Aorta (tissue), 5 donors: ENCODE results near the gene GJB4. TPM values are rescaled to one million over a fixed set of nuclear protein-coding genes. Genes with fewer than 3 reads are reported as not detected.

Experiments used
- ATAC-seq: fragments of 200-7000 bp; cut with Tn5 transposase; one replicate; pipeline ENCODE4 v1.9.1; 2022; ENCODE audit warnings: moderate library complexity; ENCODE audit not compliant: low FRiP score
- DNase-seq, 2 donors: peaks; one replicate each; pipeline ENCODE4 v3.0.0-alpha.2; 2020
- H3K27ac ChIP-seq, 2 donors: one replicate each; pipeline ENCODE4 v1.5.1; 2013; ENCODE audit warnings: low read length in 2 of 2, mild to moderate bottlenecking in 2 of 2, moderate library complexity in 2 of 2, control low read depth in 1 of 2, inconsistent platforms in 1 of 2, low read depth in 1 of 2
- H3K27me3 ChIP-seq, 2 donors: one replicate each; pipeline ENCODE4 v1.6.1; 2013; ENCODE audit warnings: control low read depth in 1 of 2, low read length in 1 of 2, mild to moderate bottlenecking in 1 of 2, moderate library complexity in 1 of 2; ENCODE audit not compliant: insufficient read depth in 2 of 2, control insufficient read depth in 1 of 2
- H3K36me3 ChIP-seq, 2 donors: one replicate each; pipeline ENCODE4 v1.6.1; 2013; ENCODE audit warnings: control low read depth in 1 of 2, low read length in 1 of 2, mild to moderate bottlenecking in 1 of 2; ENCODE audit not compliant: insufficient read depth in 2 of 2, control insufficient read depth in 1 of 2
- H3K4me1 ChIP-seq, 2 donors: one replicate each; pipeline ENCODE4 v1.6.1; 2013; ENCODE audit warnings: low read length in 2 of 2, control low read depth in 1 of 2, mild to moderate bottlenecking in 1 of 2, moderate library complexity in 1 of 2; ENCODE audit not compliant: insufficient read depth in 2 of 2, control insufficient read depth in 1 of 2
- H3K4me3 ChIP-seq, 2 donors: one replicate each; pipeline ENCODE4 v1.5.1; 2013; ENCODE audit warnings: low read length in 2 of 2, control low read depth in 1 of 2, mild to moderate bottlenecking in 1 of 2
- H3K9me3 ChIP-seq: one replicate; pipeline ENCODE4 v1.6.1; 2013; ENCODE audit warnings: mild to moderate bottlenecking, low read length; ENCODE audit not compliant: control insufficient read depth
- WGBS, 2 donors: extraction: QIAGEN DNeasy Blood & Tissue Kit; methylation state at CpG; one replicate each; pipeline ENCODE4 v1.1.7; 2013; 5-methylcytosine and 5-hydroxymethylcytosine counted together
- intact Hi-C, 2 donors: fragments of 100-400 bp; cut with DNase I; formaldehyde crosslinking; loops; one replicate each; pipeline versions ENCODE4 v1.14.2 to v1.15.0; 2022
- long read RNA-seq, 2 donors: library from polyadenylated mRNA; unstranded; transcript quantifications; one replicate each; pipeline ENCODE4 v2.0.0, GENCODE V29; 2020 to 2021
- polyA plus RNA-seq, 2 donors: library from polyadenylated mRNA; stranded (reverse); fragments of 200-250 nt; gene quantifications; one replicate each; pipeline ENCODE4 v1.2.3, GENCODE V29; 2013
- total RNA-seq, 2 donors: library from RNA; stranded (reverse); fragmentation: NEBNext Ultra II Directional; extraction: Animal tissue kit (Norgen Biotek cat#: 25700); gene quantifications; one replicate each; pipeline ENCODE4 v1.2.1, GENCODE V29; 2021
- donor health status: healthy with polysubstance abuse.
- donor health status: Bipolar disorder and iron deficiency.
- donor health status: DM: no; HTN: no; CAD: no.
- donor health status: DM: no; HTN: no; CAD: no.
- donor health status: DM: yes; HTN: yes; CAD: no.

Gene GJB4
- not detected for total RNA-seq
- polyA plus RNA-seq, result not detected
- long read RNA-seq, donor 1, result 0 reads
- long read RNA-seq, donor 2, result 0 reads

GRCh38 chr1:34759503-34760357 is at the start of gene GJB4:
Gene GJB4, plus strand, starts transcription at chr1:34759740. Its CDS starts 1,515 bp downstream, at chr1:34761255.
- intact Hi-C loops, result no loop called here
- no peak within 1 kb of the TSS for H3K4me3 ChIP-seq
- H3K4me1 ChIP-seq, result no peaks in the 10 kb centered on the region
- DNase-seq (peak in 1 of 2 donors; percentile 19), ATAC-seq (no peak)
- no peaks in the 10 kb centered on the region for H3K9me3 ChIP-seq
- WGBS, 2 donors, result 60 to 62% methylated on average over 10 of the region's 10 CpGs
- H3K36me3 ChIP-seq, result no peaks in the 10 kb centered on the region
- H3K27ac ChIP-seq, result no peak within 1 kb of the TSS
- no peaks in the 10 kb centered on the region for H3K27me3 ChIP-seq

GRCh38 chr1:34710812-34711211 is 48.7 kb upstream of the GJB4 start:
- Histone ChIP-seq H3K9me3 (no peaks in the 10 kb centered on the region), H3K4me3 (no peak overlapping the region), H3K27ac (no peak overlapping the region), H3K4me1 (no peaks in the 10 kb centered on the region), H3K27me3 (no peaks in the 10 kb centered on the region), H3K36me3 (no peaks in the 10 kb centered on the region)
- ATAC-seq (no peak), DNase-seq (no peak)
- intact Hi-C loops, result no loop called here

- DNase-seq, result no peak
- no peaks in the 10 kb centered on the region for H3K9me3 ChIP-seq
- ATAC-seq, result no peak
- H3K27ac ChIP-seq, result no peak overlapping the region
- no peaks in the 10 kb centered on the region for H3K36me3 ChIP-seq
- no peak overlapping the region for H3K4me3 ChIP-seq
- no peaks in the 10 kb centered on the region for H3K27me3 ChIP-seq
- intact Hi-C loops, result no loop called here
- WGBS, 2 donors, result 74 to 82% methylated on average over 4 of the region's 4 CpGs
- H3K4me1 ChIP-seq, result no peaks in the 10 kb centered on the region
Observed at GRCh38 chr1:34711485-34711884, 48.1 kb upstream of the GJB4 start.

GRCh38 chr1:34712007-34712688 is 47.4 kb upstream of the GJB4 start:
- H3K4me3 ChIP-seq, result no peak overlapping the region
- peaks cover 2% of the 10 kb centered on the region for H3K9me3 ChIP-seq
- H3K36me3 ChIP-seq, result no peaks in the 10 kb centered on the region
- WGBS, 2 donors, result 47 to 60% methylated on average over 7 of the region's 7 CpGs
- ATAC-seq, result no peak
- H3K4me1 ChIP-seq, result no peaks in the 10 kb centered on the region
- DNase-seq, result no peak
- no peaks in the 10 kb centered on the region for H3K27me3 ChIP-seq
- intact Hi-C loops, result no loop called here
- no peak overlapping the region for H3K27ac ChIP-seq

GRCh38 chr1:34713443-34713842 is 46.1 kb upstream of the GJB4 start:
- 83 to 84% methylated on average over 6 of the region's 6 CpGs for WGBS, 2 donors
- H3K9me3 ChIP-seq, result peaks cover 4% of the 10 kb centered on the region
- no peak overlapping the region for H3K4me3 ChIP-seq
- no peaks in the 10 kb centered on the region for H3K27me3 ChIP-seq
- intact Hi-C loops, result no loop called here
- ATAC-seq (no peak), DNase-seq (no peak)
- no peaks in the 10 kb centered on the region for H3K36me3 ChIP-seq
- no peaks in the 10 kb centered on the region for H3K4me1 ChIP-seq
- H3K27ac ChIP-seq, result no peak overlapping the region

- DNase-seq, result no peak
- intact Hi-C loops, result no loop called here
- Histone ChIP-seq H3K4me1 (no peaks in the 10 kb centered on the region), H3K27me3 (peaks cover 0 to 2% of the 10 kb centered on the region in 2 donors), H3K27ac (no peak overlapping the region), H3K36me3 (no peaks in the 10 kb centered on the region), H3K4me3 (no peak overlapping the region), H3K9me3 (peaks cover 4% of the 10 kb centered on the region)
- whole genome bisulfite sequencing, 2 donors, result 30 to 40% methylated on average over 3 of the region's 3 CpGs
- no peak for ATAC-seq
Observed at GRCh38 chr1:34714386-34714785, 45.2 kb upstream of the GJB4 start.

- H3K36me3 ChIP-seq, result no peaks in the 10 kb centered on the region
- H3K4me3 ChIP-seq, result no peak overlapping the region
- peaks cover 4% of the 10 kb centered on the region for H3K9me3 ChIP-seq
- WGBS, 2 donors, result 75 to 77% methylated on average over 3 of the region's 3 CpGs
- ATAC-seq, result no peak
- intact Hi-C loops, result no loop called here
- no peak overlapping the region for H3K27ac ChIP-seq
- H3K4me1 ChIP-seq, result no peaks in the 10 kb centered on the region
- DNase-seq, result no peak
- H3K27me3 ChIP-seq, result peaks cover 0 to 2% of the 10 kb centered on the region in 2 donors
Observed at GRCh38 chr1:34715139-34715538, 44.4 kb upstream of the GJB4 start.

- no peak for ATAC-seq
- H3K9me3 ChIP-seq, result peaks cover 4% of the 10 kb centered on the region
- no peak overlapping the region for H3K27ac ChIP-seq
- no peak overlapping the region for H3K4me3 ChIP-seq
- H3K36me3 ChIP-seq, result no peaks in the 10 kb centered on the region
- intact Hi-C loops, result no loop called here
- no peak for DNase-seq
- 61 to 68% methylated on average over 4 of the region's 4 CpGs for WGBS, 2 donors
- no peaks in the 10 kb centered on the region for H3K4me1 ChIP-seq
- H3K27me3 ChIP-seq, result peaks cover 0 to 6% of the 10 kb centered on the region in 2 donors
Observed at GRCh38 chr1:34721241-34721640, 38.3 kb upstream of the GJB4 start.
